NT2/D1 (cell line): ENCODE measurements around the gene TMEM259.

Source experiments
- DNase-seq: peaks from one replicate; pipeline ENCODE4 v3.0.0-alpha.2; 2011; ENCODE audit warnings: low read depth, low spot score
- H3K27me3 ChIP-seq: 2 replicates; pipeline ENCODE4 v1.6.0; 2011; ENCODE audit warnings: mild to moderate bottlenecking; ENCODE audit not compliant: insufficient read length, insufficient read depth
- H3K36me3 ChIP-seq: 2 replicates; pipeline ENCODE4 v1.6.1; 2011; ENCODE audit warnings: mild to moderate bottlenecking, low read length, mixed read lengths; ENCODE audit not compliant: insufficient read depth, insufficient read length
- H3K4me1 ChIP-seq: 2 replicates; pipeline ENCODE4 v1.5.1; 2011; ENCODE audit not compliant: insufficient read depth, insufficient read length
- H3K4me3 ChIP-seq: 2 replicates; pipeline ENCODE4 v1.5.1; 2011; ENCODE audit warnings: low read depth; ENCODE audit not compliant: insufficient read length
- H3K9ac ChIP-seq: 2 replicates; pipeline ENCODE4 v1.6.0; 2011; ENCODE audit warnings: low read depth; ENCODE audit not compliant: insufficient read length
- H3K9me3 ChIP-seq: 2 replicates; pipeline ENCODE4 v1.5.1; 2011; ENCODE audit warnings: mild to moderate bottlenecking, low read length; ENCODE audit not compliant: insufficient read depth
- SUZ12 ChIP-seq: IDR thresholded peaks from 2 replicates; pipeline ENCODE4 v1.6.1; 2011; ENCODE audit not compliant: insufficient read length, insufficient read depth; ENCODE audit errors: extremely low read depth
- YY1 ChIP-seq: IDR thresholded peaks from 2 replicates; pipeline ENCODE4 v1.6.1; 2011; ENCODE audit not compliant: insufficient read length, insufficient read depth
- ZNF274 ChIP-seq: IDR thresholded peaks from 2 replicates; pipeline ENCODE4 v1.6.1; 2011; ENCODE audit warnings: mild to moderate bottlenecking, low read depth, low read length

The TMEM259 gene

DNA sequence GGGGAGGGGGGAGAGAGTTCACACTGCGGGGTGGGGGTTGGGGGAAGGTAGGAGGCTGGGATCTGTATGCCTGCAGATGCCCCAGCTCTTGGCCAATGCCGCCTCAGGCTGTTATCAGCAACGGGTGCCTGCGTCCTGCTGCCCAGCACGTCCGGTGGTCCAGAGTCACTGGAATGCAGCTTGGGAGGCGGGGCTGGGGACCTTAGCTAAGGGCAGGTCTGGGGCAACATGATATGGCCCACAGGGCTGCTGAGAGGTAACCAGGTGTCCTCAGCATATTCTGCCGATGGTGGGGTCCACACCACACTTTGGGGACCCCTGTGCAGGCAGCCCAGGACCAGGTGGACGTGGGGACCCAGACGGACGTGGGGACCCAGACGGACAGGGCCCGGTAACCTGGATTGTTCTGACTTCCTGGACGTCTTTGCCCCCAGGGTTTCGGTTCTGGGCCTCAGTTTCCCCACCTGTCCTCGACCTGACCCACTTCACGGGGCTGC is 45.4 kb upstream of the TMEM259 start:
- Histone ChIP-seq H3K9me3 (peaks cover 4% of the 10 kb centered on the region; the same call in 1 of the 2 replicates), H3K4me1 (peaks cover 16% of the 10 kb centered on the region), H3K27me3 (peaks cover 31% of the 10 kb centered on the region), H3K36me3 (no peaks in the 10 kb centered on the region), H3K9ac (peak overlapping the region; percentile 85), H3K4me3 (peak overlapping the region; percentile 39)
- TF ChIP-seq ZNF274 = no peak
- TF ChIP-seq SUZ12 = no peak
- TF ChIP-seq YY1 = no peak
- no peak for DNase-seq

GRCh38 chr19:1065606-1066109 is 44.7 kb upstream of the TMEM259 start:
- no peak for TF ChIP-seq ZNF274
- no peak for TF ChIP-seq SUZ12
- no peak for TF ChIP-seq YY1
- Histone ChIP-seq H3K27me3 (peaks cover 28% of the 10 kb centered on the region), H3K9ac (peak overlapping the region; percentile 86), H3K4me3 (peak overlapping the region; percentile 40), H3K36me3 (no peaks in the 10 kb centered on the region), H3K9me3 (peaks cover 4% of the 10 kb centered on the region; the same call in 1 of the 2 replicates), H3K4me1 (peaks cover 11% of the 10 kb centered on the region)
- DNase-seq = no peak

DNA sequence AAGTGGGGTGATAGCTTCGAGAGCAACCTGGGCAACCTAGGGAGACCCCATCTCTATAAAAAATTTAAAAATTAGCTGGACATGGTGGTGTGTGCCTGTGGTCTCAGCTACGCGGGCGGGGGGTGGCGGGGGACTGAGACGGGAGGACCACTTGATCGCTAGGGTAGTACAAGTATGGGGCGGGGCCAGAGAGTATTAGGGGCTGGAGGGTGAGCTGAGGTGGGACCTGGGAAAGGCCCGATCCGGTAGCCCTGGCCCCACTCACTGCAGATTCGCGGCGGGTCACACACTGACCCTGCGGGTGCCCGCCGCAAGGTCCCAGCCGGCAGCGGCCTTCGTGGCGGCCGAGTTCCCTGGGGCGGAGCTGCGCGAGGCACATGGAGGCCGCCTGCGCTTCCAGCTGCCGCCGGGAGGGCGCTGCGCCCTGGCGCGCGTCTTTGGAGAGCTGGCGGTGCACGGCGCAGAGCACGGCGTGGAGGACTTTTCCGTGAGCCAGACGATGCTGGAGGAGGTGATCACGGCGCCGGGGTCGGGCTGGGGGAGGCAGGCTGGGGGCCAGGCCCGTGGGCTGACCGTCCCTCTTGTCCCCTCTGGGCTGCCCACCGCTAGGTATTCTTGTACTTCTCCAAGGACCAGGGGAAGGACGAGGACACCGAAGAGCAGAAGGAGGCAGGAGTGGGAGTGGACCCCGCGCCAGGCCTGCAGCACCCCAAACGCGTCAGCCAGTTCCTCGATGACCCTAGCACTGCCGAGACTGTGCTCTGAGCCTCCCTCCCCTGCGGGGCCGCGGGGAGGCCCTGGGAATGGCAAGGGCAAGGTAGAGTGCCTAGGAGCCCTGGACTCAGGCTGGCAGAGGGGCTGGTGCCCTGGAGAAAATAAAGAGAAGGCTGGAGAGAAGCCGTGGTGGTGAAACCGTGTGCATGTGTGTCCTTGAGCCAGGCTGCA is 44.0 kb upstream of the TMEM259 start:
- Histone ChIP-seq H3K9ac (peak overlapping the region; percentile 86), H3K4me1 (peaks cover 11% of the 10 kb centered on the region), H3K4me3 (peak overlapping the region; percentile 40), H3K27me3 (peaks cover 28% of the 10 kb centered on the region), H3K9me3 (peaks cover 5% of the 10 kb centered on the region; the same call in 1 of the 2 replicates), H3K36me3 (no peaks in the 10 kb centered on the region)
- no peak for DNase-seq
- TF ChIP-seq SUZ12 (no peak), YY1 (no peak)

DNA sequence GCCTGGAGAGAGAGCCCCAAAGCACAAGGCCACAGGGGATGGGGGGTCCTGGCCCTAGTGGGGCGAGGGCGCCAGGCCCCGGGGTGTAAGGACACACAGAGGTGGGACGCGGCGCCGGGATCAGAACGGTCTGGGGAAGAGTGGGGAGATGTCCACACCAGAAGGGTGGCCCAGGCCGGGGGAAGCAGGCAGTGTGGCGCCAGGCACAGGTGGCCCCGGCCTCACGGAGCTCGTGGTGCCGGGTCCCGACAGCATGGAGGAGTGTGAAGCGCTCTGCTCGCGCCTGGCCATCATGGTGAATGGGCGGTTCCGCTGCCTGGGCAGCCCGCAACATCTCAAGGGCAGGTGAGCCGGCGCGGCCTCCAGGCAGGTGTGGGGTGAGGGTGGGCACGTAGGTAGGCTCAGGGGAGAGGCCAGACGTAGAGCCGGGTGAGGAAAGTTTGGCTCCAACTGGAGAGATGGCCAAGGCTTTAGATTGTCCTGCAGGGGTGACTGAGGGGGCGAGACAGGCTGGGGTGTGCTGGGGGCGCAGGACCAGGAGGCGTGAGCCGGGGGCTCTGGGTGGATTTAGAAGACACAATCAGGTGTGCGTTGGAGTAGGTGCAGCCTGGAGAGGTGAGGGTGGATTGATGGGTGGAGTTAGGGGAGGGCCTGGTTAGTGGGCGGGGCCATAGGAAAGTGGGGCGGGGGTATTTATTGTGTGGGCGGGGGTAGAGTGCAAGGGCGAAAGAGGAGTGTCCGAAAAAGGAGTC is 43.2 kb upstream of the TMEM259 start:
- peak overlapping the region; percentile 40 for H3K4me3 ChIP-seq
- H3K36me3 ChIP-seq = no peaks in the 10 kb centered on the region
- peaks cover 10% of the 10 kb centered on the region; the same call in 1 of the 2 replicates for H3K9me3 ChIP-seq
- peaks cover 11% of the 10 kb centered on the region for H3K4me1 ChIP-seq
- DNase-seq = no peak
- no peak for TF ChIP-seq ZNF274
- TF ChIP-seq YY1 = no peak
- TF ChIP-seq SUZ12 = no peak
- no peak overlapping the region for H3K9ac ChIP-seq
- H3K27me3 ChIP-seq = peaks cover 28% of the 10 kb centered on the region

DNA sequence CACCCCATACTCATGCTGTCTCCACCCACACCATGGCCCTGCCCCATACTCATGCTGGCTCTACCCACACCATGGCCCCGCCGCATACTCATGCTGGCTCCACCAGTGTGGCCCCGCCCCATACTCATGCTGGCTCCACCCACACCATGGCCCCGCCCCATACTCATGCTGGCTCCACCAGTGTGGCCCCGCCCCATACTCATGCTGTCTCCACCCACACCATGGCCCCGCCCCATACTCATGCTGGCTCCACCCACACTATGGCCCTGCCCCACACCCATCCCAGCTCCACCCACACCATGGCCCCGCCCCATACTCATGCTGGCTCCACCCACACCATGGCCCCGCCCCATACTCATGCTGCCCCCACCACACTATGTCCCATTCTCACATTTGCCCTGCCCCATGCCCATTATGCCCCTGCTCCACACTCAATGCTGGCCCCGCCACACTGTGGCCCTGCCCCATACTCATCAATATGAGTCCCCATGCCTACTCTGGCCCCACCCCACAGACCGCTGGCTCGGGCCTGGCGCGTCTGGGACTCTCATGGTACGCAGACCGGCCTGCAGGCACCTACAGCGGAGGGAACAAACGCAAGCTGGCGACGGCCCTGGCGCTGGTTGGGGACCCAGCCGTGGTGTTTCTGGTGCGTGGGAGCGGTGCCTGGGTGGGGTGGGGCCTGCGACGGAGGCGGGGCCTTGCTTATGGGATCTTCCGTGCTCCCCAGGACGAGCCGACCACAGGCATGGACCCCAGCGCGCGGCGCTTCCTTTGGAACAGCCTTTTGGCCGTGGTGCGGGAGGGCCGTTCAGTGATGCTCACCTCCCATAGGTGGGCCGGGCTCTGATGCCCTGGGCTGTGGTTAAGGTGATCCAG is 42.3 kb upstream of the TMEM259 start:
- no peak for DNase-seq
- H3K9ac ChIP-seq = no peak overlapping the region
- TF ChIP-seq ZNF274 (no peak), SUZ12 (no peak), YY1 (no peak)
- H3K9me3 ChIP-seq = peaks cover 18% of the 10 kb centered on the region; the same call in 1 of the 2 replicates
- H3K4me1 ChIP-seq = peaks cover 11% of the 10 kb centered on the region
- peaks cover 20% of the 10 kb centered on the region for H3K27me3 ChIP-seq
- no peak overlapping the region for H3K4me3 ChIP-seq
- H3K36me3 ChIP-seq = peaks cover 5% of the 10 kb centered on the region

- no peak for TF ChIP-seq ZNF274
- DNase-seq = no peak
- peaks cover 5% of the 10 kb centered on the region for H3K36me3 ChIP-seq
- H3K4me3 ChIP-seq = no peak overlapping the region
- peaks cover 14% of the 10 kb centered on the region for H3K27me3 ChIP-seq
- no peak overlapping the region for H3K9ac ChIP-seq
- H3K9me3 ChIP-seq = peaks cover 26% of the 10 kb centered on the region
- H3K4me1 ChIP-seq = peaks cover 11% of the 10 kb centered on the region
These were observed 41.6 kb upstream of the TMEM259 start for GRCh38 chr19:1062387-1063029.
